ENCODE measurements around the gene RBM42.

RBM42 gene

GRCh38 chr19:35623327-35624010, 5.4 kb upstream of the RBM42 start:
- no peak overlapping the region for H3K9ac ChIP-seq (ENCODE audit: low read length)
- no peak overlapping the region for H2BK5ac ChIP-seq (ENCODE audit: low read depth, low read length, poor library complexity, severe bottlenecking)
- no peaks in the 10 kb centered on the region for H3K27me3 ChIP-seq (ENCODE audit: control insufficient read depth in 1 of 2, insufficient read depth in 1 of 2, low read length in 2 of 2)
- H3K4me3 ChIP-seq (ENCODE audit: insufficient read depth in 1 of 2, low read depth in 1 of 2, low read length in 2 of 2), result no peak overlapping the region
- no peak overlapping the region for H3K14ac ChIP-seq (ENCODE audit: low read length in 2 of 2)
- no peak for DNase-seq
- H3K4me2 ChIP-seq (ENCODE audit: low read length, poor library complexity, severe bottlenecking), result no peak overlapping the region
- no peak overlapping the region for H4K91ac ChIP-seq (ENCODE audit: low read length)
- H3K9me3 ChIP-seq (ENCODE audit: control insufficient read depth, low read length), result no peaks in the 10 kb centered on the region
- no peak overlapping the region for H3K18ac ChIP-seq (ENCODE audit: low read depth in 1 of 2, low read length in 2 of 2)
- peaks cover 7 to 20% of the 10 kb centered on the region in 2 experiments for H3K36me3 ChIP-seq (ENCODE audit: control insufficient read depth in 1 of 2, insufficient read depth in 2 of 2, low read depth in 1 of 2, low read length in 2 of 2)
- H2BK120ac ChIP-seq (ENCODE audit: low read depth, low read length), result no peak overlapping the region
- no peak overlapping the region for H2AK5ac ChIP-seq (ENCODE audit: low read length, severe bottlenecking)
- 97% methylated on average over 2 of the region's 6 CpGs for WGBS
- H3K23ac ChIP-seq (ENCODE audit: low read length in 2 of 2), result no peak overlapping the region
- peaks cover 2% of the 10 kb centered on the region for H3K79me1 ChIP-seq (replicated peaks; ENCODE audit: low read length, poor library complexity, severe bottlenecking)
- H2BK12ac ChIP-seq (ENCODE audit: low read length in 2 of 2), result no peak overlapping the region
- H2BK15ac ChIP-seq (ENCODE audit: low read depth, poor library complexity, severe bottlenecking), result no peak overlapping the region
- H4K8ac ChIP-seq (ENCODE audit: low read length), result no peak overlapping the region
- H2AFZ ChIP-seq (ENCODE audit: low read depth, low read length), result no peak overlapping the region
- no peak overlapping the region for H3K4ac ChIP-seq (ENCODE audit: low read depth in 1 of 2, low read length in 2 of 2)
- no peak overlapping the region for H3K27ac ChIP-seq (ENCODE audit: low read length, poor library complexity, severe bottlenecking)
- H3K4me1 ChIP-seq (ENCODE audit: control insufficient read depth, insufficient read depth, low read depth, low read length), result no peaks in the 10 kb centered on the region

GRCh38 chr19:35628264-35628564, 622 bp upstream of the RBM42 start:
- DNase-seq, result no peak
- H3K79me1 ChIP-seq (replicated peaks; ENCODE audit: low read length, poor library complexity, severe bottlenecking), result peaks cover 31% of the 10 kb centered on the region
- H3K36me3 ChIP-seq (ENCODE audit: control insufficient read depth in 1 of 2, insufficient read depth in 2 of 2, low read depth in 1 of 2, low read length in 2 of 2), result peaks cover 24 to 31% of the 10 kb centered on the region in 2 experiments
- peak overlapping the region; percentile 79 for H3K27ac ChIP-seq (ENCODE audit: low read length, poor library complexity, severe bottlenecking)
- H2AFZ ChIP-seq (ENCODE audit: low read depth, low read length), result peak overlapping the region; percentile 69
- H3K27me3 ChIP-seq (ENCODE audit: control insufficient read depth in 1 of 2, insufficient read depth in 1 of 2, low read length in 2 of 2), result no peaks in the 10 kb centered on the region
- H4K8ac ChIP-seq (ENCODE audit: low read length), result peak overlapping the region; percentile 92
- no peak overlapping the region for H2BK15ac ChIP-seq (ENCODE audit: low read depth, poor library complexity, severe bottlenecking)
- peak overlapping the region; percentile 93 for H3K4me2 ChIP-seq (ENCODE audit: low read length, poor library complexity, severe bottlenecking)
- H2AK5ac ChIP-seq (ENCODE audit: low read length, severe bottlenecking), result peak overlapping the region; percentile 55
- no peaks in the 10 kb centered on the region for H3K9me3 ChIP-seq (ENCODE audit: control insufficient read depth, low read length)
- no peak overlapping the region for H3K23ac ChIP-seq (ENCODE audit: low read length in 2 of 2)
- H2BK5ac ChIP-seq (ENCODE audit: low read depth, low read length, poor library complexity, severe bottlenecking), result peak overlapping the region; percentile 24
- peak overlapping the region; percentile 66 to 99 for H3K4me3 ChIP-seq (ENCODE audit: insufficient read depth in 1 of 2, low read depth in 1 of 2, low read length in 2 of 2)
- no peak overlapping the region for H2BK120ac ChIP-seq (ENCODE audit: low read depth, low read length)
- peak overlapping the region; percentile 44 for H4K91ac ChIP-seq (ENCODE audit: low read length)
- peak overlapping the region; percentile 100 for H3K9ac ChIP-seq (ENCODE audit: low read length)
- peaks cover 7% of the 10 kb centered on the region for H3K4me1 ChIP-seq (ENCODE audit: control insufficient read depth, insufficient read depth, low read depth, low read length)
- peak overlapping the region in 1 of 2 experiments; percentile 20 for H3K14ac ChIP-seq (ENCODE audit: low read length in 2 of 2)
- peak overlapping the region; percentile 67 to 85 for H3K4ac ChIP-seq (ENCODE audit: low read depth in 1 of 2, low read length in 2 of 2)
- no peak overlapping the region for H2BK12ac ChIP-seq (ENCODE audit: low read length in 2 of 2)
- peak overlapping the region; percentile 47 to 71 for H3K18ac ChIP-seq (ENCODE audit: low read depth in 1 of 2, low read length in 2 of 2)
- WGBS, result 27% methylated on average over 8 of the region's 9 CpGs

GRCh38 chr19:35629332-35629633, 447 bp downstream of the RBM42 start:
- Histone ChIP-seq H3K9ac (ENCODE audit: low read length) (peak overlapping the region; percentile 100), H2BK120ac (ENCODE audit: low read depth, low read length) (no peak overlapping the region), H3K23ac (ENCODE audit: low read length in 2 of 2) (no peak overlapping the region), H4K8ac (ENCODE audit: low read length) (peak overlapping the region; percentile 55), H3K27me3 (ENCODE audit: control insufficient read depth in 1 of 2, insufficient read depth in 1 of 2, low read length in 2 of 2) (no peaks in the 10 kb centered on the region), H4K91ac (ENCODE audit: low read length) (peak overlapping the region; percentile 44), H2BK15ac (ENCODE audit: low read depth, poor library complexity, severe bottlenecking) (no peak overlapping the region), H3K4ac (ENCODE audit: low read depth in 1 of 2, low read length in 2 of 2) (peak overlapping the region in 1 of 2 experiments; percentile 29), H3K4me1 (ENCODE audit: control insufficient read depth, insufficient read depth, low read depth, low read length) (peaks cover 8% of the 10 kb centered on the region), H3K9me3 (ENCODE audit: control insufficient read depth, low read length) (no peaks in the 10 kb centered on the region), H3K79me1 (replicated peaks; ENCODE audit: low read length, poor library complexity, severe bottlenecking) (peaks cover 41% of the 10 kb centered on the region), H2BK5ac (ENCODE audit: low read depth, low read length, poor library complexity, severe bottlenecking) (no peak overlapping the region), H2AFZ (ENCODE audit: low read depth, low read length) (no peak overlapping the region), H3K27ac (ENCODE audit: low read length, poor library complexity, severe bottlenecking) (no peak overlapping the region), H3K18ac (ENCODE audit: low read depth in 1 of 2, low read length in 2 of 2) (peak overlapping the region in 1 of 2 experiments; percentile 57), H2AK5ac (ENCODE audit: low read length, severe bottlenecking) (no peak overlapping the region), H3K4me2 (ENCODE audit: low read length, poor library complexity, severe bottlenecking) (peak overlapping the region; percentile 80), H2BK12ac (ENCODE audit: low read length in 2 of 2) (no peak overlapping the region), H3K14ac (ENCODE audit: low read length in 2 of 2) (no peak overlapping the region), H3K36me3 (ENCODE audit: control insufficient read depth in 1 of 2, insufficient read depth in 2 of 2, low read depth in 1 of 2, low read length in 2 of 2) (peaks cover 35 to 40% of the 10 kb centered on the region in 2 experiments), H3K4me3 (ENCODE audit: insufficient read depth in 1 of 2, low read depth in 1 of 2, low read length in 2 of 2) (peak overlapping the region; percentile 95 to 99)
- WGBS, result 14% methylated on average over 15 of the region's 15 CpGs
- DNase-seq, result no peak

GRCh38 chr19:35633727-35634440, 5.0 kb downstream of the RBM42 start:
- Histone ChIP-seq H3K9ac (ENCODE audit: low read length) (no peak overlapping the region), H3K4ac (ENCODE audit: low read depth in 1 of 2, low read length in 2 of 2) (no peak overlapping the region), H2BK5ac (ENCODE audit: low read depth, low read length, poor library complexity, severe bottlenecking) (no peak overlapping the region), H3K9me3 (ENCODE audit: control insufficient read depth, low read length) (no peaks in the 10 kb centered on the region), H3K36me3 (ENCODE audit: control insufficient read depth in 1 of 2, insufficient read depth in 2 of 2, low read depth in 1 of 2, low read length in 2 of 2) (peaks cover 71 to 77% of the 10 kb centered on the region in 2 experiments), H2AK5ac (ENCODE audit: low read length, severe bottlenecking) (no peak overlapping the region), H2BK120ac (ENCODE audit: low read depth, low read length) (no peak overlapping the region), H2BK15ac (ENCODE audit: low read depth, poor library complexity, severe bottlenecking) (no peak overlapping the region), H3K79me1 (replicated peaks; ENCODE audit: low read length, poor library complexity, severe bottlenecking) (peaks cover 42% of the 10 kb centered on the region), H2AFZ (ENCODE audit: low read depth, low read length) (no peak overlapping the region), H2BK12ac (ENCODE audit: low read length in 2 of 2) (no peak overlapping the region), H3K4me3 (ENCODE audit: insufficient read depth in 1 of 2, low read depth in 1 of 2, low read length in 2 of 2) (no peak overlapping the region), H3K23ac (ENCODE audit: low read length in 2 of 2) (no peak overlapping the region), H3K27ac (ENCODE audit: low read length, poor library complexity, severe bottlenecking) (no peak overlapping the region), H3K14ac (ENCODE audit: low read length in 2 of 2) (no peak overlapping the region), H4K91ac (ENCODE audit: low read length) (no peak overlapping the region), H3K18ac (ENCODE audit: low read depth in 1 of 2, low read length in 2 of 2) (no peak overlapping the region), H4K8ac (ENCODE audit: low read length) (no peak overlapping the region), H3K4me1 (ENCODE audit: control insufficient read depth, insufficient read depth, low read depth, low read length) (peaks cover 10% of the 10 kb centered on the region), H3K4me2 (ENCODE audit: low read length, poor library complexity, severe bottlenecking) (no peak overlapping the region), H3K27me3 (ENCODE audit: control insufficient read depth in 1 of 2, insufficient read depth in 1 of 2, low read length in 2 of 2) (no peaks in the 10 kb centered on the region)
- WGBS, result 96% methylated on average over 27 of the region's 29 CpGs
- no peak for DNase-seq
